GM19240 (cell line): Measurements from ENCODE around the gene NKX1-1.
"Not testable (repeated sequence)": the region's sequence is repeated elsewhere in the genome, so short reads cannot be mapped to it uniquely, and the experiment has no call there.

ENCODE experiments used
- DNase-seq: peaks from one replicate; pipeline ENCODE4 v3.0.0; 2011; ENCODE audit warnings: low spot score; ENCODE audit not compliant: insufficient read length

NKX1-1 gene

DNA sequence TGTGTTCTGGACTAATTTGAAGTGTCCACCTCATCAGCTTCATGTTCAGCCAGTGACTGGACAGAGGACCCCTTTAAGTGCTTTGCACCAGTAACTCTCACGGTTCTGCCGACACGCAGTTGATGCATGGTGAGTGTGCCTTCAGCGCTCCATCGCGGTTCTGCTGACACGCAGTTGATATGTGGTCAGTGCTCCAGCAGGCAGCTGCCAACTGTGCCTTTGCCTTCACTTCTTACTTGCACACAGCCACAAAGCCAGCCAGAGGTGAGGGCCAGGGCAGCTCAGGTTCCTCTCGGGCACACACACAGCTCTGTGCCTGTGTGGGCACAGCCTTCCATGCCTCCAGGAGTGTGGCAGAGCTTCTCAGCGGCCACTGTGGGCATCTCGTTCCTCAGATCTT, 12.4 kb downstream of the NKX1-1 start:
- DNase-seq, result no peak

DNA sequence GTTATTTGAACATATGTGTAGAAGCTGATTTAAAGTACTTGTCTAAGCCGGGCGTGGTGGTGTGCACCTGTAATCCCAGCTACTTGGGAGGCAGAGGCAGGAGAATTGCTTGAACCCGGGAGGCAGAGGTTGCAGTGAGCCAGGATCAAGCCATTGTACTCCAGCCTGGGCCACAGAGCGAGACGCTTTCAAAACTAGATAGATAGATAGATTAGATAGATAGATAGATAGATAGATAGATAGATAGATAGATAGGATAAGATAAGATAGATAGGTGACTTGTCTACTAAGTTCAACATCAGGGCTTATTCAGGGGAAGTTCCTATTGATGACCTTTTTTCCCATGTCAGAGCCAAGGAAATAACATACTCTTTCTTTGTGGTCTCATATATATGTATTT, 12.9 kb downstream of the NKX1-1 start:
- DNase-seq, result not testable (repeated sequence)

DNA sequence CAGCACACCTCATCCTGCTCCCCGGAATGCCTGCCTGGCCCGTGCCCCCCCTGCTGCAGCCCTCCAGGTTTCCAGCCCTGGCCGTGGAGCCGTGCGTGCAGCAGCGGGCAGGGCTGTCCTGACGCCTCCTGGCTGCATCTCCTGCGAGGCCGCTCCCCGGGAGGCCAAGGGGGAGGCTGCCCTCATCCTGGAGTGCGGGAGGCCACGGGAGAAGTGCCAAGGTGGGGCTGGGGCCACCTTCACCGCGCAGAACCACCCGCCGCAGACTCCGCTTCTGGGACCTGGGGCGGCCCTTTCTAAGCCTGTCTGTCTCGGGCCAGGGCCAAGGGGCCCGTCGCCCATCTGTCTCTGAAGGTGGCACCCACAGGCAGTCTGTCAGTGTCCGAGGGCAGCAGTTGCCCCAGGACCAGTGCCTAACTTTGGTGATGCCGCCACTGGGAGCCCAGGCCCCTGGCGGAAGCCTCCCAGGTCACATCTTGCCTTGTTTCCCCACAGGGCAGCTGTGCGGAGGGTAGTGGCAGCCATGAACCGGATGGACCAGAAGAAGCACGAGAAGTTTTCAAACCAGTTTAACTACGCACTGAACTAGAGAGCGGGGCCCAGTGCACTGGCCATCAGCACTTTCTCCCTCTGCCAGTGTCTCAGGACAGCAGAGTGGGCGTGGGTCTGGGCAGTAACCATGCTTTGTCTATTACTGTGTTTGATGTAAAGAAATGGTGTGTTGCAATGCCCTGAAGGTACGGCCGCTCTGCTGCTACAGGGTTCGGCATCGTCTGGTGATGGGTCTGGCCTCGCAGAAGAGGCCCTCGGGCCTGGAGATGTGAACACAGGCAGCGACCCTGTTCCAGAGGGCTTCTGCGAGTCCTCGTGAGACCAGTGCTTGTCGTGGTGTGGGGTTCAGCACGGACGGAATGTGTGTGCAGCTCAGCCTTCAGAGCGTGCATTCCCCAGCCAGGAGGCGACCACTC, 20.6 kb downstream of the NKX1-1 start:
- no peak for DNase-seq

DNA sequence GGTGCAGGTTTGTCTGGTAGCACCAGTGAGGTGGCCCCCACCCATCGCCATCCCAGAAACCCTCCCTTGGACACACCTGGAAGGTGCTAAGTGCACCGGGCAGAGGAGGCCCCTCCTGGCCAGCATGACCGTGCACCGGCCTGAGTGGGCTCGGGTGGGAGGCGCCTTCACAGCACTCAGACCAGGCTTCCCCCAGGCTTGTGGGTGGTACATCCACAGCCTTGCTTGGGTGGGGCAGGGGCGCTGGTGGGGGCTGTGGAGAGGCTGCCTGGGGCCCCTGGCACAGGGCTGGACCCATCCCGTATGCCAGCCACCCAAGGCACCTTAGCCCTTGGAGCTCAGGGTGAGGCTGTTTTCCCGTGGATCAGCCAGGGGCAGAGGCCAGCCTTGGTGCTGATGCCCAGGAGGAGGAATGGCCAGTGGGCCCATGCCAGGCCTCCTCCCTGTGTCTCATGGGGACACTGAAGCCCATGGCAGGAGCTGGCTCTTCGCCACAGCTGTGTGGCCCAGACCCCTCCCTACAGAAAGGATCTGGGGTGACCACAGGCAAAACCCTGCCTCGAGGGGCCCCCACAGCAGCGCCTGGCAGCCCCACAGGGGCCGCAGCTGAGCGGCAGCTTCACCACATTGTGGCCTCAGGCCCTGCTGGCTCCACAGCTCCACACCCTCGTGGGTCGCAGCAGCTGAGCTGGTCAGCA, 21.4 kb downstream of the NKX1-1 start:
- no peak for DNase-seq

DNA sequence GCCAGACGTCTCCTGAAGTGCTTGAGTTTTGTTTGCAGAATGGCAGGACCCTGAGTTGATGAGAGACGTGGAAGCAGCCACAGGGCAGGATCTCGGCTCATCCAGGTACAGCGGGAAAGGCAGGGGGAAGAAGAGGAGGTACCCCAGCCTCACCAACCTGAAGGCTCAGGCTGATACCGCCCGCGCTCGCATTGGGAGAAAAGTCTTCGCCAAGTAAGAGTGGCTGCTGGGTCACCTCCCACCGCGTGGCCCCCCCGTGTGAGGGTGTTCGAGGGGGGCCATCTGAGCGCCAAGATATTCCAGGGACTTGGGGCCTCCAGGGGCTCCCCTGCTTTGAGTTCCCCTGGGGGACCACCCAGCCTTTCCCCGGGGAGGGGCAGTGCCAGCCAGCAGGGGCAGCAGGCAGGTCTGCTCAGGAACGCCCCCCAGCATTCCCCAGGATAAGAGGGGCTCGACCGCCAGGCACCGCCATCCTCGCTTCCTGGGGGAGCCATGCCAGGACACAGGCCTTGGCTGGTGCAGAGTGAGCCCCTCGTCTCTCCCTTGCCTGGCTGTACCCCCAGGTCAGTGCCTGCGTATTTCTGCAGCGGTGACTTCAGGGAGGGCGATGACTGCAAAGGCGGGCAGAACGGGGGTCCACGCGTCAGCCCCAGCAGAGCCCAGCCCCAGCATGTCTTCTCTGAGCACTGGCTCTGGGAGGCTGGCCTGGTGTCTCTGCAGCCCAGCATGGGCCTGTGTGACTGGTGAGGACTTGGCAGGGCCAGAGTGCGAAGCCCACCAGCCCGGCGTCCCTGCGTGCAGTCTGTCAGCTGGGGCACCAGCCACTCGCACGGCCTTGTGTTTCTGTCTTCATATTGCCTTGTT, 22.3 kb downstream of the NKX1-1 start:
- DNase-seq, result no peak

DNA sequence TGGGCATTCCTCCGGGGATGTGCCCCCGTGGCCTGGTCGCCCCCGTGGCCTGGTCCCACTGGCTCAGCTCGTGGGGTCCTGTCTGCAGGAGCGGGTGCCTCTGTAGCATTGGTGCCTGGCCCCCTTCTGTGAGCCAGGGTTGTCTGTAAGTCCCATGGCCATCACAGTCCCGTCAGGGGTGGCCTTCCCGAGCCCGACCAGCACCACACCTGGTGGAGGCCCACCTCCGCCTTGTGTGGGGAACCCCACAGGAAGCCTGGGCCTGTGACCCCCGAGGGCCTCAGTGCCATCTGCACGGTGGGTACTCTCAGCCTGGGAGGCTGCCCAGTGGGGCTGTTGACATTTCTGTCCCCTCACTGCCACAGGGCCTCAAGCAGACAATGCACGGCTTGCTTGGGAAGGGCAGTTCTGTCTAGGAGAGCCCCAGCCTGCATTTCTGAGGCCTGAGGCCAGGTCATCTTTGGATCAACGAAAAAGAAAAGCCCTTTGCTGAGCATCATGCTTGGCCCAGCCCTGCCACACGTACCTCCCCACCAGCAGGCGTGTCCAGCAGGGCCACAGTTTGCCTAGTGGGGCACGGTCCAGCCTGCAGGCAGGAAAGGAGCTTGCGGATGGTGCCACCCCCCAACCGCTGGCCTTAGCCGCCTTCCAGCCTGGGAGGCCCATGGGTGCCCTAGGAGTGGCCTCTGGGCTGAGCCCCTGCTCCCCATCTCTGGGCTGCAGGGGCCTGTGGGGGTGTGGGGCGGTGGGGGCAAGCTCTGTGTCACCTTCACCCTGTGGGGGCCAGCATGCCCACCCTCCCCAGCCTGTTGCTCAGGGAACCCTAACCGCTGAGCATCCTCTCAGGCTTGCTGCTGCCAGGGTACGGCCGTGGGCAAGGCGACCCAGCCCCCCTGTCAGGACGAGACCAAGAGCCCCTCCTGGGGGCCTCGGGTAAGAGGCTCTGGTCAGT, 23.2 kb downstream of the NKX1-1 start:
- no peak for DNase-seq

DNA sequence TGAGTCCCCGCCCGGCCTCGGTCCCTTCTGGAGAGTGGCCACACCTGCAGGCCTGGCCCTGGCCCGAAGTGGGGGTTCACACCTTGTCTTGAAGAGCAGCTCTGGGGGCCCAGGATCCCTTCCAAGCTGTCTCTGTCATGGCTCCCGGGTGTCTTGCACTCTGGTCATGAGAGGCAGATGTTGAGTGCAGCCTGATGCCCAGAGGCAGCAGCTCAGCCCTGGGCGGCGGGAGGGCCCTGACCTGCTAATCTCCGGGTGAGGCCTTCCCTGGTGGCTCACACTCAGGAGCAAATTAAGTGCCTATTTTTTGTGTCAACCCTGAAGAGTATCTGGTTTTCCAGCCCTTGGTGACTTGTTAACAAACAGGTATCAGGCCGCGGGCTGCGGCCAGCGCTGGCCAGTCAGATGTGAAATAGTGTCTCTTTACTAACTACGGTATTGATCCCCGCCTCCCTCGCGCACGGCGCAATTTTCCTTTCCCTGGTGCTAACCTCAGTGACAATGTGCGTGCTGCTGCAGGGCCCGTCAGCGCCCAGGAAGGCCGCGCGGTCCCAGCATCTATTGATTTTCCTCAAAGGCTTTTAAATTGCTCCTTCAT, 24.2 kb downstream of the NKX1-1 start:
- no peak for DNase-seq

DNA sequence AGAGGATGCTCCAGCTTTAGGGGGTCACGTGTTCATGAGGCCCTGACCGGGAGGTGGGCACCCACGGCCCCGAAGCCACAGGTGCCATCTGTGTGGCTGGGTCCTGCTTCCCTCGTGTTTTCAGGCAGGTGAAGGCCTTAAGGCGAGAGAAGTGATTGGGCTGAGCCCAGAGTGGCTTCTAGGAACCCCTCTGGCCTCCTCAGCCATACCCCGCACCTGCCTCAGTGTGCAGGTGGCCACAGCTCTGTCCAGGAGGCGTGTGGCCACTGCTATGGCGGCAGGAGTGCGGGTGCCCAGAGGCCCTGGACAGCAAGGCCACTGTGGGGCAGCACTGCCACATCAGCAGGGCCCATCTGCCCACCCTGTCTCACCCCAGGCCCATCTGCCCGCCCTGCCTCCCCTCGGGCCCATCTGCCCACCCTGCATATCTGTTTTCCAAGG, 25.0 kb downstream of the NKX1-1 start:
- DNase-seq, result no peak

DNA sequence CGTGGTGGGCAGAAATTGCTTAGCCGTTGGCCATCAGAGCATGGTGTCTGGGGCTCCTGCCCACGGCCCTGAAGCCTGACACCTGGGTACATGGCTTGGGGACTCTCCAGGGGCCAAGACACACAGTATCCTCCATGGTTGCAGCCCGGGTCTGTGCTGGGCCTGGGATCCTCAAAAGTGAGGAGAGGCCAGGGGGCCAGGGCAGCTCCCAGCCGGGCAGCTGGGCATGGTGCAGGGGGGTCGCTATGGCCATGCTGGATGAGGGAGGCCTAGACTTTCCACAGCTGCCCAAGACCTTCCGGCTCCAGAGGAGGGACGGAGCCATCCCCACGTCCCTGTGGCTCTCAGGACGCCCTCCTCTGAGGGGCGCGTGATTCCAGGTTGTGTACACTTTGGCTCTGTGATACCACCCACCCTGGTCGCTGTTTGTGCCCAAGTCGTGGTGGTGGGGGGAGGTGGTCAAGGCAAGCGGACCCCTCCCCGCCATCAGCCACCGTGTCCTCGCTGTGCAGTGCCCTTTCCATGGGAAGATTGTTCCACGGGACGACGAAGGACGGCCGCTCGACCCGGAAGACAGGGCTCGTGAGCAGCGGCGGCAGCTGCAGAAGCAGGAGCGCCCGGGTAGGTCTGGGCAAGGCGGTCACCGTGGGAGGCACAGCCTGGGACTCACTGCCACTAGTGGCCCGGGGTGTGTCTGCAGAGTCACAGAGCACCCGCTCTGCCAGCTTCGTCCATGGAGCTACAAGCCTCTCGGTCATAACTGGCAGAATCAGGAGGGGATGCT, 25.7 kb downstream of the NKX1-1 start:
- no peak for DNase-seq

DNA sequence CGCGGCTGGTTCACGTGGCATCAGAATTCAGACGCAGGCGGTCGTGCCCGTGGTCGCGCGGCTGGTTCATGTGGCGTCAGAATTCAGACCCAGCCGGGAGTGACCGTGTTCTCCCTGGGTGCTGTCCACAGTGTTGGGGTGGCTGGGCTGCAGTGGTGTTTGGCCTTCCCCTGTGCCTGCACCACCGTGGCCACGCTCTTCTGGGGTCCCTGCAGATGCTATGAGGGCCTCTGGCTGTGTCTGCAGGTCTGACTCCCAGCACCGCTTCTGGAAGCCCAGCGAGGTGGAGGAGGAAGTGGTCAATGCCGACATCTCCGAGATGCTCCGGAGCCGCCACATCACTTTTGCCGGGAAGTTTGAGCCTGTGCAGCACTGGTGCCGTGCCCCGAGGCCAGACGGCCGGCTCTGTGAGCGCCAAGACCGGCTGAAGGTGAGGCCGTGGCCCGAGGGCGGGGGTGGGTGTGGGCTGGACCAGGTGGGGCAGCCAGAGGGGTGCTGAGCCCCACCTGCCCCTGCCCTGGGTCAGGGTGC, 26.4 kb downstream of the NKX1-1 start:
- DNase-seq, result no peak

DNA sequence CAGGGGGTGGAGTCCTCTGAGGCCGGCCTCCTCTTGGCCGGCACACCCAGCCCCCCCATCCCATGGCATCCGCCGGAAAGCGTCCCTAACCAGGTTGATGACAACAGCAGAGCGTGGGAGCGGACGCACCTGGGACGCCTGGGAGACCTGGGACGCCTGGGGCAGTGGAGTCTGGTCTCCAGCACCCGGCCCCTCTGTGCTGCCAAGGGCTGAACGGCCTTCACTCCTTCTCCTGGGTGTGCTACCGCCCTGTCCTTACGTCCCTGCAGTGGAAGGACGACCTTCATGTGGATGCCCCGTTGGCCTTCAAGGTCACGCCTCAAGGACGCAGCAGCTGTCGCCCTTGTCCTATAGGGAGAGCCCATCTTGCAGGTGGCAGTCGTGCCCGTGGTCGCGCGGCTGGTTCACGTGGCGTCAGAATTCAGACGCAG, 26.9 kb downstream of the NKX1-1 start:
- no peak for DNase-seq

DNA sequence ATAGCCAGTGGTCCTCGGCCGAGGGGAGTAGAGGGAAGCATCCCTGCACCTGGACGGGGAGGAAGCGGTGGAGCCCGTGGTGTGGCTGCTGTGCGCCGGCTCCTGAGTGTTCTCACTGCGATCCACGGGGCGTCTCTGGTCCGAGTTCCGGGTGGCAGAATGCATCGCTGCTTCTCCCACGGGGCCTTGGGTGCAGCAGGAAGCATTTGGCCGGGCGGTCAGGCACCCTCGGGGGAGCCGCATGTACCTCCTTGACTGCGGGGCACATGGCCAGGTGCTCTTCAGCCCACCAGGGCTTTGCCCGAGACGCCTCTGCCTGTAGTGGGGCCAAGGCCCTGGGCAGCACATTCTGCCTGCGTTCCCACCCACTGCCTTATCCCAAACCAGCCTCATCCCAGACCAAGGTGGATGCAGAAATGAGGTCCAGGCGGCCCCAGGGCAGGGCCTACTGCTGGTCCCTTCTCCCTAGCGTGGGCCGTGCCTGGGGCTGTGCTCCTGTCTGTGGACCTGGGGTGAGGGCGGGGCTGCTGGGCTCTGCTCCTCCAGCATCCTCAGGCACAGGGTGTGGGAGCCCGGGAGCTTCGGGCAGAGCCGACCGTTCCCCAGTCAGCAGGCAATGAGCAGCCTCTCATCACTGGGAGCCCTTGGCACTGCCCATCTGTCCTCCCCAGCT, 27.5 kb downstream of the NKX1-1 start:
- DNase-seq, result no peak

DNA sequence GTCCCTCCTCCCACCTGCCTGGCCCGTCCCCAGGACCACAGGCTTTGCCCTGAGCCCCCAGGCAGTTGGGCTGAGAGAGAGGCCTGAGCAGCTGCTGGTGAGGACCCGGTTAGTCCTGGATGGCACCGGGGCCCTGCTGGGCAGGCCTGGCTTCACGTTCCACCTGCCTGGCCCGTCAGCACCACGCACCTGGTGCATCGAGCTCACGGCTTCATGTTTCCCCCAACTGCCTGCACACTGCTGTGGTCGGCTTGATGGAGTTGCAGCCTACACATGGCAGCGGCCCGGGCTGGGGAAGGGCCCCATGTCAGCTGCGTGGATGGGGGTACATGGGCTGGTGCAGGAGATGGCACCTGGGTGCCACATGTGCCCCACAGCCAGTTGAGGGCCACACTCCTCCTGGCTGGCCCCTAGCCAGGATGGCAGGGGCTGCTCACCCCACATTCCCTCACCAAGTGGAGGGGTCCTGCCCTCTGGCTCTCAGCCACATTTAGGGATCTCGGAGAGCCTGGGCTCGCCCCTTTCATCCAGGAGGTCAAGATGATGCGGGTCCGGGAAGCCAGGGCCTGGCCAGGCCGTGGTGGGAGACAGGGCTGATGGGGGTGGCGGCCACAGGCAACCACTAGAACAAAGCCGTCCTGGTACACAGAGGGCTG, 28.5 kb downstream of the NKX1-1 start:
- DNase-seq, result no peak

DNA sequence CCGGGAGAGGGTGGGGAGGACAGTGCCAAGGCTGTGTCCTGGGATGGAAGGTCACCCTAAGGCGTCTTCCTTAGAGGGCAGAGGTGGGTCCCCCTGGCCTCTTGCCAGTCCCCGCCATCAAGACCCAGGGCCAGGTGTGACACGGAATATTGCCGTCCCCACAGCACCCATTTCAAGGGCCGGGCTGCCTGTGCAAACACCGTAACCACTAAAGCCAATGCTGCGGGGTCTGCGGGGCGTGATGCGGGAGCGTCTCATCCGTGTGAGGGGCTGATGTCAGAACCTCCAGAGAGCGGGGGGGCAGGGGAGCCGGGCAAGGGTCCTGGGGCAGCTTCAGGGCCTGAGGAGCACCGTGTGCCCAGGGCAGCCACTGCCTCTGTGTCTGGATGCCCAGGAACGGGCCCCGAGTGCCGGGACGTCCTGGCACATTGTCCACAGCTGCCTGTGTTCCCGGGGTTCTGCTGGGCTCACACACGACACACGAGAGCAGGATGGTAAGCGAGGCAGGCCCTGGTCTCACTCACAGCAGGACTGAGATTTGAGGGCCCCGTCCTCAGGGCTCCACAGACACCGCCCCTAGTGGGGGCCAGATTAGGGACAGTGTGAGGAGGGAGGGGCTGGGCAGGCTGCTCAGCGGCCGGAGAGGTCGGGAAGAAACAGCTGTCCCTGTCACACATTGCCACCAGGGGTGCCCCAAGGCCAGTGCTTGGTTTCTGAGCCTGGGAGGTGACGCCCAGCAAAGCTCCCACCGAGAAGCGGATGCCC, 29.2 kb downstream of the NKX1-1 start:
- DNase-seq, result no peak

DNA sequence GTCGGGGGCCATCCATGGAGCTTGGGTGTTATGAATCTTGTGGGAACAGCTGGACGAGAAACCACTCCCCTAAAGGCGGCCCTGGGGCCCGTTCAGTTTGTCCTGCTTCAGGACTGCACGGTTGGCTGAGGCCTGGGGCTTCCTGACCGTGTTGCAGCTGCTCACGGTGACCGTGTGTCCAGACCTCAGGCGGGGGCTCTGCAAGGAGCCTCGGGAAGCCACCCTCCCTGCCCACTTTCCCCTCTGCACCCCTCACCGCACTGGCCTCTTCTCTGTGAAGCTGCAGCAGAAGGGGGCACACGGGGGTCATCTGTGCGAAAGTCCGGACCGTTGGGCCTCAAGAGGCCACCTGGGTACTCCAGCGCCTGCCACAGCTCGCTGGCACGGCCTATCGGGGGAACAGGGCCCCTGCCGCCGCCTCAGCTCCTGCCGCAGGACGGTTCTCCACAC, 29.8 kb downstream of the NKX1-1 start:
- no peak for DNase-seq

DNA sequence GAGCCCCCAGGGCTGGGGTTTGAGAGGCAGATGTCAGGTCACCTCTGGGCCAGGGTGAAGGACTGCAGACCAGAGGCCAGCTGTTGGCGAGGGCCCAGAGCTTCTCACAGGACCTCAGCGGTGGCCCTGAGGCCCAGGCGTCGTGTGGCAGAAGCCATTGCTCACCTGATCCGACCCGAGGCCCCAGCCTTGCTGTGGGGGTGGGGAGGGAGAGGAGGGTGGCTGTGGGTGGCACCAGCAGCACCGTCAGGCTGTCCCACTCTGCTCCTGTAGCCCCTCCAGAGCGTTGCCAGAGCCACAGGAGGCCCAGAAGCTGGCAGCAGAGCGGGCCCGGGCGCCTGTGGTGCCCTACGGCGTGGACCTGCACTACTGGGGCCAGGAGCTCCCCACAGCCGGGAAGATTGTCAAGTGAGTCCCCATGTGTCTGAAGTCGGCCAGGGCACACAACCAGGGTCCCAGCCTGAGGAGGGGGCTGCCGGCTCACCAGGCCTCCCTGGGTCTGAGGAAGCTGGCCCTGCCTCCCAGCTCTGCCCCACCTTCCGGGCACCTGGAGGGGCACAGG, 30.4 kb downstream of the NKX1-1 start:
- DNase-seq, result no peak
